ENCODE results near the gene GNB3.
"Not testable (repeated sequence)": the region's sequence is repeated elsewhere in the genome, so short reads cannot be mapped to it uniquely, and the experiment has no call there.

GNB3 gene

GRCh38 chr12:6863586-6864321, 23.0 kb downstream of the GNB3 start:
- no peak for DNase-seq

- not testable (repeated sequence) for DNase-seq
Observed at GRCh38 chr12:6865307-6865706, 24.6 kb downstream of the GNB3 start.

GRCh38 chr12:6866163-6866919, 25.6 kb downstream of the GNB3 start:
- no peak for DNase-seq

- no peak for DNase-seq
Observed at GRCh38 chr12:6866920-6867412, 26.2 kb downstream of the GNB3 start.

GRCh38 chr12:6867413-6868210, 26.9 kb downstream of the GNB3 start, which contains the start of gene TPI1:
TSS of gene TPI1 (plus strand) at chr12:6867531. CDS start at chr12:6867567, 36 bp downstream.
- peak; percentile 65 for DNase-seq

GRCh38 chr12:6868211-6869048, 27.7 kb downstream of the GNB3 start:
- no peak for DNase-seq

- DNase-seq, result peak; percentile 85
Observed at GRCh38 chr12:6869049-6870021, 28.6 kb downstream of the GNB3 start.

GRCh38 chr12:6870304-6870703, 29.6 kb downstream of the GNB3 start:
- not testable (repeated sequence) for DNase-seq

GRCh38 chr12:6871052-6871957, 30.6 kb downstream of the GNB3 start:
- no peak for DNase-seq

- DNase-seq, result peak; percentile 77
Observed at GRCh38 chr12:6872073-6873048, 31.6 kb downstream of the GNB3 start.

- DNase-seq, result peak; percentile 99
Observed at GRCh38 chr12:6873094-6874014, 32.6 kb downstream of the GNB3 start, which contains the start of gene SPSB2. TSS of gene SPSB2 (minus strand) at chr12:6873303. CDS start at chr12:6872901, 402 bp downstream.

GRCh38 chr12:6874015-6874368, 33.3 kb downstream of the GNB3 start:
- DNase-seq, result not testable (repeated sequence)

- not testable (repeated sequence) for DNase-seq
Observed at GRCh38 chr12:6879824-6880223, 39.1 kb downstream of the GNB3 start.

GRCh38 chr12:6883252-6883651, 42.5 kb downstream of the GNB3 start:
- DNase-seq, result no peak

GRCh38 chr12:6883683-6884082, 43.0 kb downstream of the GNB3 start:
- no peak for DNase-seq

- DNase-seq, result no peak
Observed at GRCh38 chr12:6884539-6884938, 43.8 kb downstream of the GNB3 start.

Data from effector CD4-positive, alpha-beta T cell (primary cell).